ENCODE results near the gene LRRC71. TPM values are rescaled to one million over a fixed set of nuclear protein-coding genes. Genes with fewer than 3 reads are reported as not detected.

LRRC71 gene
- total and polyA plus RNA-seq, 2 experiments from 2014 or later = 0.24 TPM; not detected in 1

- TF ChIP-seq REST (IDR thresholded peaks at IDR 0.05; ENCODE audit: unreplicated experiment) (no peak), ZNF331 (CRISPR knock-in tag; IDR thresholded peaks at IDR 0.05; ENCODE audit: low read depth) (no peak), CREB1 (CRISPR knock-in tag; IDR thresholded peaks at IDR 0.05; ENCODE audit: low read depth) (no peak), ZNF114 (CRISPR knock-in tag; IDR thresholded peaks at IDR 0.05) (no peak), EZH2 (IDR thresholded peaks at IDR 0.05; ENCODE audit: low read depth, unreplicated experiment) (no peak), ETS1 (IDR thresholded peaks at IDR 0.05) (no peak)
These were observed 37.8 kb downstream of the LRRC71 start (continued) for GRCh38 chr1:156958247-156958714.

- no peaks in the 10 kb centered on the region; the same call in none of the 2 replicates for H3K36me3 ChIP-seq (ENCODE audit: insufficient read depth)
- no peak overlapping the region for H3K4me3 Mint-ChIP-seq
- no peak overlapping the region for H3K4me3 ChIP-seq
- no peaks in the 10 kb centered on the region for H3K4me1 ChIP-seq (ENCODE audit: insufficient read depth)
- no peak overlapping the region for H2AFZ ChIP-seq
- no peak overlapping the region for H3K27ac Mint-ChIP-seq
- H3K79me2 ChIP-seq (replicated peaks; ENCODE audit: insufficient read depth) = no peaks in the 10 kb centered on the region
- H3F3A ChIP-seq (replicated peaks; ENCODE audit: low read depth) = no peaks in the 10 kb centered on the region
- H3K27me3 ChIP-seq (ENCODE audit: insufficient read depth) = no peaks in the 10 kb centered on the region
- peaks cover 10% of the 10 kb centered on the region for H3K27me3 Mint-ChIP-seq (ENCODE audit: insufficient read depth, low read depth, poor library complexity)
- no peak overlapping the region for H3K4me2 ChIP-seq
- no peaks in the 10 kb centered on the region for H3K4me1 Mint-ChIP-seq
- no peak overlapping the region for H3K27ac ChIP-seq (ENCODE audit: low read depth)
- no peaks in the 10 kb centered on the region; the same call in 1 of the 2 replicates for H4K20me1 ChIP-seq (replicated peaks; ENCODE audit: insufficient read depth)
- H3K36me3 Mint-ChIP-seq (ENCODE audit: low read depth) = peaks cover 72% of the 10 kb centered on the region
- DNase-seq (ENCODE audit: low spot score) (no peak), ATAC-seq (no peak)
- TF ChIP-seq ETS1 (IDR thresholded peaks at IDR 0.05) (no peak), EZH2phosphoT487 (IDR thresholded peaks at IDR 0.05; ENCODE audit: unreplicated experiment) (no peak), EZH2 (IDR thresholded peaks at IDR 0.05; ENCODE audit: low read depth, unreplicated experiment) (no peak), NANOG (IDR thresholded peaks at IDR 0.05; ENCODE audit: borderline replicate concordance) (no peak)
- no peaks in the 10 kb centered on the region for H3K9me2 ChIP-seq (ENCODE audit: insufficient read depth)
- no peaks in the 10 kb centered on the region for H3K9me3 Mint-ChIP-seq
These were observed 39.0 kb downstream of the LRRC71 start for GRCh38 chr1:156959414-156959813.

All from GM23338 (cell line).